GM12878 (cell line): Measurements from ENCODE around the gene SCEL. TPM values are rescaled to one million over a fixed set of nuclear protein-coding genes. Genes with fewer than 3 reads are reported as not detected.
A peak's percentile ranks its signal among the peaks of the same experiment; 100 is the strongest.

Experiments
- ATAC-seq: fragments of 200-7000 bp; cut with Tn5 transposase; 3 replicates; pipeline ENCODE4 v1.9.1; 2020; ENCODE audit warnings: mild to moderate bottlenecking, moderate library complexity
- BruUV-seq: library from RNA; stranded (reverse); fragments of 400-500 nt; replicated peaks from 2 replicates; lab custom pipeline; 2021; lab: Mats Ljungman, UMichigan
- CTCF ChIA-PET: fragments of 300-600 bp; sonication (Branson Sonifier 250); formaldehyde crosslinking; extraction: SDS; loops from one replicate; lab custom pipeline; 2021; ENCODE audit warnings: inconsistent platforms; lab: Yijun Ruan, JAX
- POLR2A ChIA-PET: fragments of 350-600 bp; formaldehyde crosslinking; extraction: SDS; loops from one replicate; lab custom pipeline; 2021; ENCODE audit warnings: inconsistent platforms; lab: Charles Lee
- RAD21 ChIA-PET: fragments of 300-600 bp; sonication (Branson Sonifier 250); formaldehyde crosslinking; loops from one replicate; lab custom pipeline; 2023; ENCODE audit warnings: antibody characterized with exemption; ENCODE audit not compliant: unreplicated experiment; lab: Charles Lee
- SMC1A ChIA-PET: fragments of 300-600 bp; sonication (Branson Sonifier 250); formaldehyde crosslinking; loops from one replicate; lab custom pipeline; 2023; ENCODE audit not compliant: unreplicated experiment, uncharacterized antibody; lab: Charles Lee
- DNase-seq: peaks from one replicate; pipeline ENCODE4 v3.0.0-alpha.2; 2011; ENCODE audit warnings: low read depth, low spot score
- FAIRE-seq: peaks from 3 replicates; lab custom pipeline; 2011; peaks lifted over from hg19 to GRCh38; lab: Jason Lieb, UNC
- H2AFZ ChIP-seq: 2 replicates; pipeline ENCODE4 v1.6.0; 2011; ENCODE audit warnings: low read depth, low read length, control low read depth; ENCODE audit not compliant: control insufficient read depth
- H3K27ac ChIP-seq: 2 replicates; pipeline ENCODE4 v1.5.1; 2011; ENCODE audit warnings: control low read depth; ENCODE audit not compliant: control insufficient read depth, insufficient read depth
- H3K27me3 ChIP-seq, 2 experiments: replicated peaks in 1 of 2; 2 replicates each; pipeline versions ENCODE4 v1.6.0 to v1.6.1; 2011; ENCODE audit warnings: low read length in 1 of 2; ENCODE audit not compliant: control insufficient read depth in 2 of 2, insufficient read depth in 2 of 2
- H3K36me3 ChIP-seq, 2 experiments: 2 replicates each; pipeline ENCODE4 v1.5.1; 2011; ENCODE audit warnings: low read length in 1 of 2; ENCODE audit not compliant: control insufficient read depth in 2 of 2, insufficient read depth in 2 of 2
- H3K4me1 ChIP-seq: 2 replicates; pipeline ENCODE4 v1.6.1; 2011; ENCODE audit warnings: mild to moderate bottlenecking, low read length, moderate library complexity, mixed read lengths; ENCODE audit not compliant: control insufficient read depth, insufficient read depth
- H3K4me2 ChIP-seq: 2 replicates; pipeline ENCODE4 v1.6.0; 2011; ENCODE audit warnings: control low read depth; ENCODE audit not compliant: control insufficient read depth, insufficient read depth
- H3K4me3 ChIP-seq: fragments of 200-600 bp; sonication (generic); 2 replicates; pipeline ENCODE4 v1.5.1; 2016
- H3K79me2 ChIP-seq: 2 replicates; pipeline ENCODE4 v1.6.0; 2011; ENCODE audit warnings: low read length; ENCODE audit not compliant: control insufficient read depth, insufficient read depth
- H3K9ac ChIP-seq: 2 replicates; pipeline ENCODE4 v1.8.0; 2011; ENCODE audit warnings: low read length, control low read depth, mixed read lengths; ENCODE audit not compliant: control insufficient read depth, insufficient read depth
- H3K9me3 ChIP-seq: replicated peaks from 3 replicates; pipeline ENCODE4 v1.5.1; 2011; ENCODE audit warnings: mild to moderate bottlenecking, low read length; ENCODE audit not compliant: control insufficient read depth, insufficient read depth
- H4K20me1 ChIP-seq: 2 replicates; pipeline ENCODE4 v1.6.0; 2011; ENCODE audit not compliant: control insufficient read depth, insufficient read depth
- ASH2L ChIP-seq: fragments of 300-600, 200-600 bp; sonication (generic); IDR thresholded peaks from 2 replicates; pipeline ENCODE4 v1.6.1; 2017; ENCODE audit warnings: low read depth, mild to moderate bottlenecking, borderline replicate concordance
- ATF3 ChIP-seq: IDR thresholded peaks from 2 replicates; pipeline ENCODE4 v1.6.1; 2011; ENCODE audit warnings: low read depth, mild to moderate bottlenecking, low read length, moderate library complexity, borderline replicate concordance; ENCODE audit errors: extremely low read depth
- BACH1 ChIP-seq: fragments of 450-650 bp; IDR thresholded peaks from 2 replicates; pipeline ENCODE4 v1.6.1; 2017; ENCODE audit warnings: mild to moderate bottlenecking, borderline replicate concordance
- BHLHE40 ChIP-seq, 2 experiments: fragments of 450-650 bp in 1 of 2; IDR thresholded peaks; 2 replicates each; pipeline ENCODE4 v1.6.1; 2011 to 2017; ENCODE audit warnings: low read depth in 2 of 2, borderline replicate concordance in 1 of 2, improper control_type of control experiment in 1 of 2, low read length in 1 of 2, mild to moderate bottlenecking in 1 of 2
- E2F8 ChIP-seq: fragments of 450-650 bp; IDR thresholded peaks from 2 replicates; pipeline ENCODE4 v1.6.1; 2018; ENCODE audit warnings: mild to moderate bottlenecking, low read depth, moderate library complexity; ENCODE audit not compliant: partially characterized antibody
- FOXK2 ChIP-seq: fragments of 450-650 bp; IDR thresholded peaks from 2 replicates; pipeline ENCODE4 v1.6.1; 2017; ENCODE audit warnings: mild to moderate bottlenecking, moderate library complexity
- HDAC2 ChIP-seq: fragments of 200-600 bp; sonication (generic); IDR thresholded peaks from 2 replicates; pipeline ENCODE4 v1.6.1; 2017
- MLLT1 ChIP-seq: fragments of 450-650 bp; IDR thresholded peaks from 2 replicates; pipeline ENCODE4 v1.6.1; 2016; ENCODE audit warnings: mild to moderate bottlenecking
- MTA3 ChIP-seq: IDR thresholded peaks from 2 replicates; pipeline ENCODE4 v1.6.1; 2012; ENCODE audit warnings: low read length, inconsistent platforms, borderline replicate concordance
- RBBP5 ChIP-seq: fragments of 200-600 bp; sonication (generic); conservative IDR thresholded peaks from 2 replicates; pipeline ENCODE4 v1.6.1; 2016
- SMAD5 ChIP-seq: IDR thresholded peaks from 2 replicates; pipeline ENCODE4 v1.6.1; 2016; ENCODE audit warnings: antibody characterized with exemption, low read depth
- SP1 ChIP-seq: IDR thresholded peaks from one replicate; pipeline ENCODE4 v1.6.1; 2011; ENCODE audit warnings: low read depth, low read length
- SREBF1 ChIP-seq: IDR thresholded peaks from 2 replicates; pipeline ENCODE4 v1.6.1; 2012; ENCODE audit warnings: mild to moderate bottlenecking, low read length
- SREBF2 ChIP-seq: IDR thresholded peaks from 2 replicates; pipeline ENCODE4 v1.6.1; 2012; ENCODE audit warnings: mild to moderate bottlenecking, low read length
- SRF ChIP-seq, 2 experiments: IDR thresholded peaks; 2 replicates each; pipeline ENCODE4 v1.6.1; 2011; ENCODE audit warnings: low read depth in 2 of 2, low read length in 2 of 2, mild to moderate bottlenecking in 1 of 2, moderate library complexity in 1 of 2
- USF1 ChIP-seq: IDR thresholded peaks from 2 replicates; pipeline ENCODE4 v1.6.1; 2011; ENCODE audit warnings: borderline replicate concordance, low read depth, mild to moderate bottlenecking, moderate library complexity, mixed read lengths, low read length; ENCODE audit not compliant: insufficient read depth; ENCODE audit errors: extremely low read length
- WGBS: methylation state at CpG from one replicate; pipeline ENCODE4 v1.1.6; 2016; ENCODE audit warnings: low lambda C conversion rate; ENCODE audit not compliant: insufficient replicate concordance, insufficient coverage; ENCODE audit errors: missing lambda C conversion rate; 5-methylcytosine and 5-hydroxymethylcytosine counted together
- in situ Hi-C: fragments of 300-500 bp; cut with MboI; formaldehyde crosslinking; loops from 9 replicates; pipeline ENCODE4 v1.14.3; 2018; ENCODE audit warnings: mixed read lengths
- intact Hi-C: fragments of 100-400 bp; cut with micrococcal nuclease; formaldehyde crosslinking; loops from one replicate; pipeline ENCODE4 v1.14.2; 2022; ENCODE audit not compliant: unreplicated experiment
- polyA plus RNA-seq, 11 experiments: library from polyadenylated mRNA; depleted of rRNA in 4 of 11; unstranded in 6 of 11; stranded (reverse) in 5 of 11; fragments of >200 nt; fragmentation: Nextera tagmentation in 4 of 11; fragmentation: Illumina TruSeq in 1 of 11; extraction: Ambion mirVana in 4 of 11; extraction: Trizol in 1 of 11; gene quantifications; 1 replicate in 1 of 11; 2 replicates in 10 of 11; pipeline versions ENCODE4 v1.2.1 to v1.2.3, GENCODE V29; 2011 to 2016; ENCODE audit warnings: inconsistent platforms in 2 of 11, missing spikeins in 2 of 11, low read depth in 1 of 11
- total RNA-seq, 4 experiments: library from RNA; depleted of rRNA in 3 of 4; stranded (reverse); fragments of >200 nt in 3 of 4; fragmentation: Illumina TruSeq in 1 of 4; extraction: Trizol in 1 of 4; gene quantifications; 2 replicates each; pipeline versions ENCODE4 v1.2.1 to v1.2.3, GENCODE V29; 2013 to 2021

SCEL gene
- total and polyA plus RNA-seq, 10 of the 15 experiments (the other 5 are each of a cell fraction or from before 2014, with no cell fraction given) = 0.09 to 0.68 (median 0.16) TPM; not detected in 1

DNA sequence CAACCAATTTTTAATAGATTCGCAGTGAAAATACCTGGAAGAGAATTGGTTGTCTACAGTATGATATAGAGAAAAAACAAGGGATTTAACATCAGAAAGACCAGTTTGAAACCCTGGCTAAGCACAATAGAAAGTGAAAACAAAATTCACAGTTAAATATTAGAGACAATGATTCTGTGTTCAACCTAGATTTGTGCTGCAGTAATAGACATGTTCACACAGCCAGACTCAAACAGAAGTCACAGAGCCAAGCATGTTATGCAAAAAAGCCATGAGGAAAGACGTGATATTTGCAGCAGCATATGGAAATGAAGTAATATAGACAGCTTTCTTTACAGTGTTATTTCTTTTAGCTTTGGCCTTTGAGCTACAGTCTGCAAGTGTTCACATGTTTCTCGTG is 48.1 kb downstream of the SCEL start:
- TF ChIP-seq BACH1 (no peak), SREBF2 (no peak), RBBP5 (no peak), ATF3 (no peak), FOXK2 (no peak), HDAC2 (no peak), SMAD5 (no peak), ASH2L (no peak), MTA3 (no peak), USF1 (no peak), MLLT1 (no peak), E2F8 (no peak), SREBF1 (no peak), BHLHE40 (IDR thresholded peaks at IDR 0.05; ENCODE audit: borderline replicate concordance in 1 of 2, low read depth in 2 of 2, low read length in 1 of 2) (no peak), SP1 (no peak), SRF (IDR thresholded peaks at IDR 0.05; ENCODE audit: low read depth in 2 of 2, low read length in 2 of 2) (no peak)
- FAIRE-seq = peak; percentile 23
- POLR2A ChIA-PET = no interaction called here

More for the DNA sequence above, 48.1 kb downstream of the SCEL start:
- 14% methylated on average over 3 of the region's 3 CpGs for WGBS
- BruUV-seq = no TSS peak
- Histone ChIP-seq H3K27me3 (no peaks in the 10 kb centered on the region; a peak in 1 of 4 replicates), H3K79me2 (no peaks in the 10 kb centered on the region), H3K4me1 (no peaks in the 10 kb centered on the region), H3K4me3 (no peak overlapping the region), H2AFZ (no peak overlapping the region), H4K20me1 (no peaks in the 10 kb centered on the region), H3K9me3 (no peaks in the 10 kb centered on the region), H3K4me2 (no peak overlapping the region), H3K27ac (no peak overlapping the region), H3K9ac (no peak overlapping the region), H3K36me3 (no peaks in the 10 kb centered on the region)
- peak; percentile 72 for ATAC-seq
- ChIA-PET CTCF (interaction anchor here (0.9 to 3.2 kb wide), 7 partner anchors 9 to 227 kb away, joined by 3 to 19 read pairs (median 5); no protein-coding TSS in a partner anchor), RAD21 (interaction anchor here (1.1 kb wide), 2 partner anchors 10 to 94 kb away, joined by 3 to 4 read pairs; no protein-coding TSS in a partner anchor), SMC1A (interaction anchor here (0.6 to 2.1 kb wide), 6 partner anchors 9 to 301 kb away, joined by 3 to 16 read pairs (median 3); no protein-coding TSS in a partner anchor)
- no peak for DNase-seq
- intact Hi-C loops = no loop called here
- in situ Hi-C loops = no loop called here
